Measurements from ENCODE around the gene RFX2.

DNA sequence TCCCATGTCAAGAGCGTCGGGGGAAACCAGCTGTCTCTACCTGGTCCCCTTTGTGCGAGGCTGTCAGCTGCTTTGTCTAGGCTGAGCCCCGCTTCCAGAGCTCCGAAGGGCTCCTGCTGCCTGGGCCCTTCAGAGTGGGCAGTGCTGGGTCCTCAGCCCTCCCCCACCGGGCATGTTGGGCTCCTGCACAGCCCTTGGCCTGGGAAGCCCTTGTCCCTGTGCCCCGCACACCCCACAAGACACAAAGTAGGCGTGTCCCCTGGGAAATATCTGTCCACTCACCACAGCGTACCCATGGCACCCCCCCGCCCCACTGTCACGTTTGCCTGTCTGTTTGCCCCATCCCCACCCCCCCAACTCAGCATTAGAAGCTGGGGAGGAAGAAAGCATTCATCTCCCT, 92.7 kb downstream of the RFX2 start:
- TF ChIP-seq GATA3 (IDR thresholded peaks at IDR 0.05; ENCODE audit: low read depth, low read length): no peak
- TF ChIP-seq GATA2 (IDR thresholded peaks at IDR 0.05; ENCODE audit: low read depth, low read length): no peak
